T-helper 9 cell (primary cell): ENCODE measurements around the gene ZSWIM5.
"Not testable (repeated sequence)": the region's sequence is repeated elsewhere in the genome, so short reads cannot be mapped to it uniquely, and the experiment has no call there.

ENCODE experiments used
- DNase-seq: peaks from one replicate; pipeline ENCODE4 v3.0.0-alpha.2; 2020
- total RNA-seq, 2 donors: gene quantifications; one replicate each; lab custom pipeline; 2026; lab: John Stamatoyannopoulos, UW

The ZSWIM5 gene
- 7.6 to 10.4 reads per million in 2 donors for total RNA-seq

- peak; percentile 55 for DNase-seq
Measured at GRCh38 chr1:45205910-45206721, at the start of gene ZSWIM5. Gene ZSWIM5, minus strand, starts transcription at chr1:45206605. Its CDS starts 255 bp downstream, at chr1:45206350.

- DNase-seq: no peak
Measured at GRCh38 chr1:45254490-45254889, 48.1 kb upstream of the ZSWIM5 start.

GRCh38 chr1:45250544-45250943, 44.1 kb upstream of the ZSWIM5 start:
- DNase-seq: no peak

GRCh38 chr1:45248004-45248403, 41.6 kb upstream of the ZSWIM5 start:
- DNase-seq: not testable (repeated sequence)

- no peak for DNase-seq
Measured at GRCh38 chr1:45246760-45247159, 40.4 kb upstream of the ZSWIM5 start.

- not testable (repeated sequence) for DNase-seq
Measured at GRCh38 chr1:45246359-45246758, 40.0 kb upstream of the ZSWIM5 start.

- DNase-seq: no peak
Measured at GRCh38 chr1:45244660-45245059, 38.3 kb upstream of the ZSWIM5 start.

GRCh38 chr1:45243476-45244343, 37.3 kb upstream of the ZSWIM5 start:
- DNase-seq: no peak

- DNase-seq: no peak
Measured at GRCh38 chr1:45238846-45239245, 32.4 kb upstream of the ZSWIM5 start.

GRCh38 chr1:45236136-45236535, 29.7 kb upstream of the ZSWIM5 start:
- DNase-seq: no peak

GRCh38 chr1:45230537-45230936, 24.1 kb upstream of the ZSWIM5 start:
- DNase-seq: no peak

GRCh38 chr1:45225598-45225997, 19.2 kb upstream of the ZSWIM5 start:
- no peak for DNase-seq

- DNase-seq: not testable (repeated sequence)
Measured at GRCh38 chr1:45223710-45224109, 17.3 kb upstream of the ZSWIM5 start.

- DNase-seq: no peak
Measured at GRCh38 chr1:45221716-45222115, 15.3 kb upstream of the ZSWIM5 start.

- DNase-seq: no peak
Measured at GRCh38 chr1:45216861-45217260, 10.5 kb upstream of the ZSWIM5 start.

GRCh38 chr1:45216200-45216541, 9.8 kb upstream of the ZSWIM5 start:
- DNase-seq: no peak

- no peak for DNase-seq
Measured at GRCh38 chr1:45215485-45216199, 9.2 kb upstream of the ZSWIM5 start.

- DNase-seq: no peak
Measured at GRCh38 chr1:45213892-45214291, 7.5 kb upstream of the ZSWIM5 start.

- DNase-seq: no peak
Measured at GRCh38 chr1:45211076-45211475, 4.7 kb upstream of the ZSWIM5 start.

GRCh38 chr1:45206808-45207623, 611 bp upstream of the ZSWIM5 start:
- no peak for DNase-seq

- peak; percentile 3 for DNase-seq
Measured at GRCh38 chr1:45205011-45205909, 1.1 kb downstream of the ZSWIM5 start.
